Nephron progenitor cell (in vitro differentiated cells): Measurements from ENCODE around the gene SOCS7.

Experiments
- DNase-seq: peaks from one replicate; pipeline ENCODE4 v3.0.0; 2021
- H3K27ac Mint-ChIP-seq: 2 replicates; pipeline ENCODE4 v1.8.0; 2021; ENCODE audit warnings: mild to moderate bottlenecking, moderate library complexity, mixed read lengths
- H3K27me3 Mint-ChIP-seq: 2 replicates; pipeline ENCODE4 v1.8.0; 2021; ENCODE audit warnings: mild to moderate bottlenecking, low read depth, mixed read lengths; ENCODE audit not compliant: poor library complexity
- H3K36me3 Mint-ChIP-seq: 2 replicates; pipeline ENCODE4 v1.8.0; 2021; ENCODE audit warnings: low read depth, mixed read lengths
- H3K4me1 Mint-ChIP-seq: 2 replicates; pipeline ENCODE4 v1.8.0; 2021; ENCODE audit warnings: mixed read lengths
- H3K4me3 Mint-ChIP-seq: 2 replicates; pipeline ENCODE4 v1.8.0; 2021; ENCODE audit warnings: mild to moderate bottlenecking, moderate library complexity, mixed read lengths
- H3K9me3 Mint-ChIP-seq: 2 replicates; pipeline ENCODE4 v1.8.0; 2021; ENCODE audit warnings: mild to moderate bottlenecking, moderate library complexity, mixed read lengths
- CTCF ChIP-seq: fragments of 200-600 bp; sonication (generic); IDR thresholded peaks from 2 replicates; pipeline ENCODE4 v1.5.0; 2021; ENCODE audit warnings: antibody characterized with exemption

SOCS7 gene

GRCh38 chr17:38444151-38444550 is 92.5 kb downstream of the SOCS7 start:
- peak; percentile 90 for TF ChIP-seq CTCF
- Mint-ChIP-seq H3K4me3 (no peak overlapping the region), H3K9me3 (no peaks in the 10 kb centered on the region), H3K4me1 (peaks cover 32% of the 10 kb centered on the region), H3K27me3 (peaks cover 8% of the 10 kb centered on the region), H3K27ac (no peak overlapping the region), H3K36me3 (no peaks in the 10 kb centered on the region)
- peak; percentile 78 for DNase-seq

- TF ChIP-seq CTCF: no peak
- Mint-ChIP-seq H3K36me3 (no peaks in the 10 kb centered on the region), H3K27me3 (peaks cover 4% of the 10 kb centered on the region), H3K27ac (no peak overlapping the region), H3K4me1 (peaks cover 54% of the 10 kb centered on the region), H3K4me3 (no peak overlapping the region), H3K9me3 (no peaks in the 10 kb centered on the region)
- DNase-seq: no peak
Observed at GRCh38 chr17:38447502-38448085, 96.0 kb downstream of the SOCS7 start.

- Mint-ChIP-seq H3K4me1 (peaks cover 59% of the 10 kb centered on the region), H3K27me3 (peaks cover 4% of the 10 kb centered on the region), H3K9me3 (no peaks in the 10 kb centered on the region), H3K36me3 (no peaks in the 10 kb centered on the region), H3K4me3 (no peak overlapping the region), H3K27ac (no peak overlapping the region)
- no peak for DNase-seq
- no peak for TF ChIP-seq CTCF
Observed at GRCh38 chr17:38448208-38448771, 96.6 kb downstream of the SOCS7 start.

- Mint-ChIP-seq H3K27ac (peak overlapping the region; percentile 94), H3K4me1 (peaks cover 60% of the 10 kb centered on the region)
Observed at GRCh38 chr17:38449364-38449763, 97.7 kb downstream of the SOCS7 start.

GRCh38 chr17:38450557-38451029 is 98.9 kb downstream of the SOCS7 start:
- H3K9me3 Mint-ChIP-seq: no peaks in the 10 kb centered on the region
- peak overlapping the region; percentile 88 for H3K4me3 Mint-ChIP-seq
- peak overlapping the region; percentile 49 for H3K27ac Mint-ChIP-seq
- no peak for TF ChIP-seq CTCF
- H3K4me1 Mint-ChIP-seq: peaks cover 69% of the 10 kb centered on the region
- no peaks in the 10 kb centered on the region for H3K36me3 Mint-ChIP-seq
- no peak for DNase-seq
- H3K27me3 Mint-ChIP-seq: peaks cover 7% of the 10 kb centered on the region

More at GRCh38 chr17:38449364-38449763, 97.7 kb downstream of the SOCS7 start:
- peak overlapping the region; percentile 60 for H3K4me3 Mint-ChIP-seq
- peaks cover 7% of the 10 kb centered on the region for H3K27me3 Mint-ChIP-seq
- H3K9me3 Mint-ChIP-seq: no peaks in the 10 kb centered on the region
- TF ChIP-seq CTCF: no peak
- no peaks in the 10 kb centered on the region for H3K36me3 Mint-ChIP-seq
- DNase-seq: peak; percentile 67
